ENCODE measurements around the gene POLA1.

Gene POLA1

DNA sequence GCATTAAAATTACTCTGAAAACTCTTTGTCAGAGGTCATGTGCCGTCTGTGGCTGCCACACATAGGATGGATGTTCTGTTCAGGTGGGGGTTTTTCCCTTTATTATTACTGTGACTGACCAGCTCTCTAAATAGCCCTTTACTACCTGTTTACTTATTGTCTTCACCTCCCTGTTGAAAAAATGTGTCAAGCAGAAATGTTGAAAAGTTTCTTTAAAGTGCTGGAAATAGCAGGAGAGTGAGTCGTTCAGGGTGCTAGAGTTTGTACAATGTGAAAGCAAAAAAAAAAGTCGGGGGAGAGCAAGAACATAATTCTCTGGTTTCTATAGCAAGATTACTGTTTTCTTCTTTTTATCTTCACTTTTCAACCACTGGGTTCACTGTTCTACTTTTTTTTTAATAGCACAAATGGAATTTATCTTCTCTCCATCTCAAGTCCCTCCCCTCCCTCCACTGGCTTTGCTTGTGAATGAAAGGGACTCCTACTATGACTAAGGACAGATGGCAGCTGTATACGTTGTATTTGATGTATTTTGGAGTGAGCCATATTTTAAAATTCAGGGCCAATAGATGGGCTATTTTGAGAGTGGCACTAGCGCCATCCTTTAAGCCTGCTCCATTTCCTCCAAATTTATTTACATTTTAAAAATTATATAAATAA is 288.7 kb downstream of the POLA1 start:
- DNase-seq (ENCODE audit: low read depth in 2 of 2), result no peak

DNA sequence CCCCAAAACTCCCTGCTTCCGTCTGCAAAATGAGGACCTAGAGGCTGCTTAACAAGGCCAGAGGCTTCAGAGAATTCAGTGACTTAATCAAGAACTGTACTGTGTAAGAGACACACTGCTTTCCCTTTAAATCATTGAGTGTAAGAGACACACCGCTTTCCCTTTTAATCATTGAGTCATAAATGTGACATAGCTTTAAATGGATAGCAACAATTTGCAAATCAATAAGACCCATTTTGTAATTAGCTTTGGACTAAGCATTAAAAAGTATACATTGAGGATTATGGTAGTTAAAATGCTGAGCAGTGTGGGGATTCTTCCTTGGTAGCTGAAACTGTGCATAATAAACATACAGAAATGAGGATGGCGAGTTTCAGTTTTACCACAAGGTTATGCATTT is 290.2 kb downstream of the POLA1 start:
- no peak for DNase-seq (ENCODE audit: low read depth in 2 of 2)

DNA sequence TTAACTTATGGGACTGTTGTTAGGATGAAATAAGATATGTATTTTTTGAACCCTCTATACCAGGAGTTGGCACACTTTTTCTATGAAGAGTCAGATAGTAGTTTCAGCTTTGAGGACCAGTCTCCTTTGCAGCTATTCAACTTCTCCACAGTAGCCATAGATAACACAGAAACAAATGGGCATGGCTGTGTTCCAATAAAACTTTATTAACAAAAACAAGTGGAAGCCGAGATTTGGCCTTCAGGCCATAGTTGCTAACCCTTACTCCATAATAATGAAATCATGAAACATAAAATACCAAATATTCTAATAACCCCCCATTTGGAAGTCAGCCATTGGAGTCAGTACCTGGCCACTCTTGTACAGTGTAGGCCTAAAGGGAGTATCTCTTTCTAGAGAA is 291.4 kb downstream of the POLA1 start:
- no peak for DNase-seq (ENCODE audit: low read depth in 2 of 2)

DNA sequence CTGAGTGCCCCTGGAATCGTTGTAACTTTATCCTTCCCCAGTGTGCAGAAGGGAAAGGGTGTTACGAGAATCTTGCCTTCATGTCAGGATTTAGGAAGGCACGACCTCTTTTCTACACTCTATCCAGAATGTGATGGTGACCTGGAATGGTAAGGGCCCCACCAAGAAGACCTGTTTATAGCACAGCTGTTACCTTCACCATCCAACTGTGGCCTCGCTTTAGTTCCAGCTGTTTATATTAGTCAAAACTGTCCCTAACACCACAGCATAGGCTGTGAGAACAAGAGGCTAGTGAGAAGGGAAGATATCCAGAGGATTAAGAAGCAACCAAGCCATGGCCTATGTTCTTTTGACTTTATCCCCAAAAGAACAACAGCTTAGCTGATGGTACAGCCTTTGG is 294.0 kb downstream of the POLA1 start:
- DNase-seq (ENCODE audit: low read depth in 2 of 2), result no peak

DNA sequence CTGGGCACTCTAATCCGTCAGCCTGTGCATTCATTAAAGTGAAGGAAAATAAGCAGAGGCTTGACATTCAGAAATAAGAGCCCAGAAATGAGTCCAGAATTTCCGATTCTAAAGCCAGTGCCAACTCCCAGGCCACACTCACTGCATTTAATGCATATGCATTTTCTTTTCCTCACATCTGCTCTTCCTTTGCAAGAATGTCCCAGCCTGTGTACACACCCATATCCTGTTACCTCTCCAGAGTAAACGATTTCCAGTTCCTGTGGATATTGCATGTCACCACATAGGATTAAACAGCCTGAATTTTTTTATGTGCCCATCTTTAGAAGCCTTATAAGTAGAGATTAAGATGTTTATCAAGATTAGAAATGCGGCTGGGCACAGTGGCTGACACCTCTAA is 294.6 kb downstream of the POLA1 start:
- no peak for DNase-seq (ENCODE audit: low read depth in 2 of 2)

DNA sequence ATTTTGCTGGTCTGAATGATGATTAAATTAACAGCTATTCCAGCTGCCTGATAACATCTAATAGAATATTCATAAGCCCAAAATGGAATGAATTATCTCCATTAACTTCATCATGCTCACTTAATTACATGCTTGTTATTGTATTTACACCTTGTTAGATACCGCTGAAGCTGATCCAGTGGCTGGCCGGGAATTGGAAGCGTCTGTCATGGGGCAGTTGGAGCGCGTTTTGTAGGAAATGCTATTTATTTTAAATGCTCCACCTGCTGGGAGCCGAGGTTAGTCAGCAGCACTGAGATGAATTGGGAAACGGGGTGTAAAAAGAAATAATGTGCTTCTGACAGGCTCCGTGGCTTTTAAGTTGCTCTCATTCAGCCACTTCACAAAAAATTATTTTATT is 296.8 kb downstream of the POLA1 start:
- DNase-seq (ENCODE audit: low read depth in 2 of 2), result no peak

DNA sequence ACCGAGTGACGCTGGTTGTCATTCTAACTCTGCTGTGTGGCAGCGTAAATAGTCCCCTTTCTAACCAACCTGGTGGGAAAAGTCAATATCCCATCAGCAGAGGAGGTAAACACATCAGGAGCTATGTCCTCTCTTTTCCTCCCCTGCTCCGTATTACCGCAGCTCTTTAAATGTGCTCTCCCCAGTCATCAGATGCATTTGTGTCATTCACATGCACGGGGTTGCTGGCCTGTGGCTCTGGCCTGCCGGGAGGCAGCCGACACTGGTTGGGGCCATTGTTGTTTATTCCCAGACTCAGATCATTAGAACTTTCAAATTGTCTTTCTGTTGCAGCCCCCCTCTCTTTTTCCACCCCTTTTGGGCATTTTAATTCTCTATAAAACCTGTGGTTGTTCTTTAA is 300.2 kb downstream of the POLA1 start:
- DNase-seq (ENCODE audit: low read depth in 2 of 2), result no peak

DNA sequence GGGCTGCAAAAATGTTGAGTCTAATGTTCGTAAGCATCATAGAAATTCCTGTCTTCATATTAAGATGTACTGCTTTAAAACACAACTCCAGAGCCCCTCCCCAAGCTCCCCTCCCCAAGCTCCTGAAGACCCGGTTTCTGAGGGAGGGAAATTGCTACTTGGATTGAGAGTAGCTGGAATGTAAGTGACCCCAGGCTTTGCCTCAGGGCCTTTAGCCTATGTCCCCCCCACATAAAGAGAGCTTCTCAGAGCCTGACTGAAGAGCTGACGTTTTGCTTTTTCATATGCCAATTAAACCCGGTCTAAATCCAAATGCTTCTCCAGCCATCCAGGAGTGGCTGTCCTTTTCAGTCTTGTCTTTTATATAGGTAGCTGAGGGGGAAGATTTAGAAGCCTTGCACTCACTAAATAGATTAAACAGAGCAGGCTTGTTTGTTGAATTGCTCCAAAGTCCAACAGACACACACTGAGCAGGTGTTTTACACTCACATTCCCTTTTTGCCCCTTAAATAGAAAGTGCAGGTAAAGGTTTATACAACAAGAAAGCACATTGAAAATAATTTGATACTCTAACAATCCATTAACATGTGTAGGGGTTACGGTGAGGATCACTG is 302.5 kb downstream of the POLA1 start:
- DNase-seq (ENCODE audit: low read depth in 2 of 2), result no peak

DNA sequence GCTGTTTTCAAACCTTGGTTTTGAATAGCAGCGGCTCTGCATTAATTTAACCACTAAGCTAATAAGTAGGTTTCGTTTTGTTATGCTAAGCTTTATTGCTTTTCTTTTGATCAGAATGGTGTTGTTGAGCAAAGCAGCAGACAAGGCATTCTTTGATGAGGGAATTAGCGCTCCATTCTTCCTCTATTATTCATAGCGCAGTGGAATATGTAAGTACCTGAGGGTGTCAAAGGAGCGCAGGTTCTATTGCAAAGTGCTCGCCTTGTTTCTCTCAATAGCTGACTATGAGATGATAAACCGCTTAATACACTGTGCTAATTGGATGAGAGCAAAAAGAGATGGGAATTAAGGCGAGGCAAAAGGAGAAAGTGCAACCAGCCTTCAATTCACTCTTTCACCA is 305.8 kb downstream of the POLA1 start:
- no peak for DNase-seq (ENCODE audit: low read depth in 2 of 2)

DNA sequence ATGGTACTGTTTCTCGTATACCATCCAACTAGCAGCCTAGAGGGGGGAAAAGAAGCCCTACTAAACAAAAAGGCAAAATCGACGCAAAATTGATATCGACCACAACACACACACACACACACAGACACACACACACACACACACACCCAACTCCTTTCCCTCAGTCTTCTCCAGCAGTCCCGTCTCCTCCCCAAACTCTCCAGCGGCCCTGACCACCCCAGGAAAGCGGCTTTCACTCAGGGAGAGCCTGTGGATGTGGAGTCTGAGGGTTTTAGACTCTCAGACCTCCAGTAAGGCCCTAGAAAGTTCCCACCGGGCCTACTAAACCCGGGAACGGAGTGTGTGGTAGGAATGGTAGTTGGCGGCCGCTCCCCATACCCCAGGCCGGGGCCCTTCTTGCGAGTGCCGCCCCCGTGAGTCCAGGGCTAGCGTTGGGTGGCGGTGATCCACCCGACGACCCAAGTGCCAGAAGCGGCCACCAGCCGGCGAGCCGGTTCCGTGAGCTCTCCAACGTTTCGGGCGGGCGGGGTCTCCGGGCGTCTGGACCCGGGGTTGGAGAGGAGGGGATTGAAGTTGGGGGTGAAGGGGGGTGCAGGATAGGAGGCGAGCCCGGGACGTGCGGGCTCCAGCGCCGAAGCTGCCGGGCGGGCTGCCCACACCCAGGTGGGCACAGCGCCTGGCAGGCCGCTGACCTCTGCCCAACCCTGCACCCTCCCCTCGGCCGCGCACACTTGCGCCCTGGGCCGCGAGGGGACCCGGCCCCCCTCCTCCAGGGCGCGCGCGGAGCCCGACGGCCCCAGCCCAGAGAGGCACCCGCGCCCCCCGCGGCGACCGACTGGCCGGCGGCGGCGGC is 308.3 kb downstream of the POLA1 start:
- DNase-seq (ENCODE audit: low read depth in 2 of 2), result no peak

DNA sequence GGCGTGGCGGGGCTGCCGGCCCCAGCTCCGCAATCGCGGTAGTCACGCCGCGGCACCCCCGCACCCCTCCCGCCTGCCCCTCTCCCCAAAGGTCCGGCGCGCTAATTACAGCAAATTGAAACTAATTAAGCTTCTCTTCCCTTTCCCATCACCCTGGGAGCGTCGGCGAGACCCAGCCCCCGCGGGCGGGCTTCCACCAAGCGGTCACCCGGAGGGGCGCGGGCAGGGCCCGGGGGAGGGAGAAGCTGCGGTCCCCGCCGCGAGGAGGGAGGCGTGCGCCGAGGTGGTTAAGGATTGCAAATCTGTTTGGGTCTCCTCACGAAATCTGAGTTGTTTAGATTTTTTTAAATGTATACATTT is 308.9 kb downstream of the POLA1 start:
- no peak for DNase-seq (ENCODE audit: low read depth in 2 of 2)

DNA sequence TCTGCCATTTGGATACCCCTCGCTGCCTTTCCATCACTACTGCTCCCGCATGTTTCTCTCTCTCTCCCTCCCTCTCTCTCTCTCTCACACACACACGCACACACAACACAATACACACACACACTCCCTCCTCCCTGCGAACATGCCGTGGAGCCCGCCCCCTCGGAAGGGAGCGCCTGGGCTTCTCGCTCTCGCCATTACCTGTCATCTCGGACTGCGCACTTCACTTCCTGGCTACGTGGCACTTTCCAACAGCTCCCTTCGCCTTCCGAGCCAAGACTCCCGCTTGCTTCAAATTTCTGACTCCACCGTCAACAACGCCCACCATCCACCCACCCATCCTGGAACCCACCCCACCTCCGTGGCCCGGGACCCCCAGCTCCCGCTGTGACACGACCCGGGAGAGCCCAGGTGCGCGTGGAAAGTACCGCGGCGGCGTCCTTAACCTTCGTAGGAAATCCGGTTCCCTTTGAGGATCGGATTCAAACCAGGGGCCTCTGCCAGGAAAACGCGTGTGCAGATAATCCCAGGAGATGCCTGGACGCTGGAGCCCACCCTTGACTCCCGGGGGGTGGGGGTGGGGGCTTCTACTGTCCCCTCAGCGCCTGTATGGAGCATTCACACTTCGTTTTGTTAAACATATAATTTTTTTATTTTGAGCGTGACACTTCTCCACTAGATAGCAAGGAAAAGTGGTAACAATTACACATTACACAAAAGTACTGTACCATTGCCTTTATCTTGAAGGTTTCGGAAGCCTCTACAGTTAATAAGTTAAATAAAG is 309.5 kb downstream of the POLA1 start:
- DNase-seq (ENCODE audit: low read depth in 2 of 2), result no peak

DNA sequence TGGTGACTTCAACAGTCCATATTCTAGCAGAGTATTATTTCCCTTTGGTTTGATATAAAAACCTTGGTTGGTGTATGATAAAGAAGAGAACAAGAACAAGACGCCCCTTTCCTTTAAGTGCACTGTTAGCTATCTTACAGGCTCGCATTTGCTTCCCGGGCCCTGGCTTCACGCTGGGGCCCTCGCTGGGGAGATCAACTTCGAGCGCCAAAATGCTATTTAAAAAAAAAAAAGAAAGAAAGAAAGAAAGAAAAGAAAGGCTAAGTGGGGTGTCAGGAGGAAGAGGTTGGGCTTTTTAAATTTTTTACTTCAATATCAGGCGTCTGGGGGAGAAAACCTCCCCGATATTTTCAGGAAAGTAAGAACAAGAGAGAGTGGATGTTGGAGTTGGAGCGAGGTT is 310.3 kb downstream of the POLA1 start:
- no peak for DNase-seq (ENCODE audit: low read depth in 2 of 2)

DNA sequence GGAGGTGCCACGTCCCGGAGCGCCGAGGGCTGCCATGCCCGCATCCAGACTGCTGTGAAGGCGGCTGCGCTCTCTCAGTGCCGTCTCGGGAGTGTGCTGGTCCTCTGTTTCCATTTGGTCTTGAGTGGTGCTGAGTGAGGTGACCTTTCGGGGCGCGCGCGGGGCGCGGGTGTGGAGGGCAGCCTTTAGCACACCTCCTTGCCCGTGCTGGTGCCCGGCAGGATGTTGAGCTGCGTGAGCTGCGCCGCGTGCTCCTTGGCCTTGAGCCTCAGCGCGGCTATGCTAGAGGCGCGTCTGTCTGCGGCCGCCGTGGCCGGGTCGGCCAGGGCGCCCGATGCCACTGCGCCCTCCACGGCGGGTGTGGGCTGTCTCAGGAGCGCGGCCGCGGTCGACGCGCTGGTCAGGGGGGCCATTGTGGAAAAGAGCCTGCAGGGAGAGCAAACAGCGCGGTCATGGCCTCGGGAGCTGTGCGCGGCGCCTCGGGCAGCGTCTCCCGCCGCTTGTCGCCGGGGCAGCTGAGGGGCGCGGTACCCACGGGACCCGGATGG is 310.8 kb downstream of the POLA1 start:
- DNase-seq (ENCODE audit: low read depth in 2 of 2), result no peak

DNA sequence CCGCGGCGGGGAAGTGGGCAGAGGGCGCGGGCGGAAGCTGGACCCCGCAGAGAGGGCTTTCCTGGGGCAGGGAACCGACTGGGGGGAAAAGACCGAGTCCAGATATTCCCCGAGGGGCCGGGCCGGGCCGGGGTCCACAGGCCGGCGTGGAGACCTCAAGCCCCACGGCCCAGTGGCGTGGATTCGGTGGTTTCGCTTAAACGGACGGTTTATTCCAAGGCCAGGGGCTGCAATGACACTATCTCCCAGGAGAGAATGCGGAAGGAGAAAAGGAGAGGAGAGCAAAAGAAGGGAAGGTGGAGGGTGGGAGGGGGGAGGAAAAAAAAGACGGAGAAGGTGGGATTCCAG is 311.3 kb downstream of the POLA1 start:
- DNase-seq (ENCODE audit: low read depth in 2 of 2), result no peak

DNA sequence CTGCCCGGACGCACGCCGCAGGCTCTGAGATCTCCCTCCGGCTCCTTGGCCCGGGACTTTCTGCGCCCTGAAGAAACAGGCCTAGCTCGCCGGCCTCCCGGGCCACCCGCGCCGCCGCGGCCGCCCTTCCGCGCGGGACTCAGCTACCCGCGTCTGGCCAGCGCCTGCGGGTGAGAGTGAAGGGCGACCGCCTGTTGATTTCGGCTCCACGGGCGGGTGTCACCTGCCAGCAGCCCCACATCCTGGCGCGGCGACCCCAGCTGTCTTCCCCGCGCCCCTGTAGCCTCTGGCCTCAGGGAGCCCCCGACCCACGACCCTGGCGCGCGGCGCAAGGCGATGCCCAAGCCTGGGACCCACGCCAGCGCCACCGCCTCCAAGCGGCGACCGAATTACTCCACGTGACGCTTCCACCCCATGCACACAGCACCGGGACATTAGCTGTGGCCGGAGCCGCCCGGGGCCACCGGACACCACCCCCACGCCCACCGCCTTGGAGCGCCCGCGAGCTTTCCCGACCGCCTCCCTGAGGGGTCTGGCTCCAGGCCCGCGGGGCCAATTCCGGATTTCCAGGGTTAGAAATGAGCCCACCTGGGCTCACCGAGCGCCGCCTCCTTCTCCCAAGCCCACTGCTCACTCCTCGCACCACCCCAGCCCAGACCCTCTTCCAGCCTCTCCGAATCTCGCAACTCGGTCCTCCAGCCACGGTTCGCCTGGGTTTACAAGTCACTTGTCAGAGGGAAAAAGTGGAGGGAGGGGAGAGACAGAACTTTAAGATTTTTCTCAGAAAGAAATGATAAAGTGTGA is 311.9 kb downstream of the POLA1 start:
- no peak for DNase-seq (ENCODE audit: low read depth in 2 of 2)

DNA sequence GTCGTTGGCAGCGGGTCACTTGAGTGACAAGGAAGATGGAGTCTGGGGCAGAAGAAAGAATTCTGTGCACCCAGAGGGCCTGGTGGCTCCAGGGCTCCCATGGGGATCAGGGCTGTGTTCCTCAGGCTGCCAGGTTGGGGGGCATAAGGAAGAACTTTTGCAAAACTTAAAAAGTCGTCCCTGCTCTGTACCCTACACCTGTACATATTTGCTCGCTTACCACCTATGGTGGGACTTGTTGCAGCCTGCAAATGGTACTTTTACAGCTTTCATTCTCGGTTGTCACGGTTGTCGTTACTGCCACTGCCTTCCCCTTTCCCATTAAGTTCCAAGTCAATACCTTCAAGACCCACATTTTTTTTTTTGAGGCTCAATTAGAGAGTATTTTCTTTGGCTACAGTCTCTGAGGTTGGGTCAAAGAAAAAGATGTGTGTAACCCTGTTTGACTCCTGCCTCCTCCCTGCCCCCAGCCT is 312.9 kb downstream of the POLA1 start:
- DNase-seq (ENCODE audit: low read depth in 2 of 2), result no peak

DNA sequence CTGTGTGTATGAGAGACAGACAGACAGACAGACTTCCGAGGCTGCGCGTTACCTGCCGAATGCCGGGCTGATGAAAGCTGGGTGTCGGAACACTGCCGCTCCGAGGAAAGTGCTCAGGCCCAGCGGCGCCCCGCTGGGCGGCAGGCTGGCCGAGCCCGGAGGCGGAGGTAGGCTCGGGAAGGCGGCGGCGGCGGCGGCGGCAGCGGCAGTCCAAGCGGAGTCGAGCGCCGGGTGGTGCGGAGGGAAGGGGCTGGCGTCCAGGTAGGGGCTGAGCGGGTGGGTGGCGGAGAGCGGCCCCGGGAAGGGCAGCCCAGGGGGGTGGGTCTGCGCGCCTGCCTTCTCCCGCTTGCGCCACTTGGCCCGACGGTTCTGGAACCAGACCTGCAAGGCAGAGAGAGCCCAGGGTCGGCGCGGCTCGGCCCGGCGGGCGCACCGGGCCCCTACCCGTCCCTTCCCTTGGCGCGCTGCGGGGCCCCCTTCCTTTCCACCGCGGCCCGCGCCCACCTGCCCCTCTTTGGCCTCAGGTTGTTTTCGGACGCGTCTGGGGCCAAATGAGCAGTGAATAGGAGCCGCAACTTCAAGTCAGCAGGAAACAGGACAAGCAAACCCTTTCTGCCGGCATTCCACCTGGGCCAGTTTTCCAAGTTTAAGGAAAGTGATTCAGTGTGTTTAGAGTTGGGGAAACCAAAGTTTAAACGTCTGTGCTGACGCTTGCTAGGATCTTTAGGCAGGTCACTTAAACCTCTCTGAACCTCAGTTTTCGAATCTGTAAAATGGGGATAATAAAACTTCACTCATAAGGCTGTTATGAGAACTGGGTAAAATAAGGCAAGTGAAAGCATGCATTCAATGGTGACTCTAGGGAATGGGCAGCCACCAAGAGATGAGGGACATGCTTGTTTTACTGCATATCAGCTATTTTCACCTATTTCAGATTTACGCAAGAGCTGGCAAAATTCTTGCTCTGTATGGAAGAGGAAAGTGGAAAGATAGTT is 313.6 kb downstream of the POLA1 start:
- no peak for DNase-seq (ENCODE audit: low read depth in 2 of 2)

DNA sequence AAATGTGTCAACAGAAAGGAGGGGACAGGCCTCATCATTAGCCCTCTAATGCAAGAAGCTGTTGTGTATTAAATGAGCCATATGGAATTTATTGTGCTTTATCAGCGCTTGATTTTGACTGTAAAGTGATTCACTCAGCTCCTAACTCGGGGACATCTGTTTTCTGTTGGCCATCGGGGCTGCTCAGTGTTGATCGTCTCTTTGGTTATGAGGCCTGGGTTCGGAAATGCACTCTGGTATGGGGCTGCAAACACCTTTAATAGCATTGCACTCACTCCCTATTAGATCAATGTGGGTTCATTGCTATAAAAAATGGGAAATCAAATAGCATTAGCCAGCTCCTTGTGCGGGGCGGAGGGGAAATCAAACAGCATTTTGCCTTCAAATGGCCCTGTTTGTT is 315.7 kb downstream of the POLA1 start:
- DNase-seq (ENCODE audit: low read depth in 2 of 2), result no peak

All from stimulated activated CD4-positive, alpha-beta T cell treated with anti-CD3 and anti-CD28 coated beads, Interleukin-12 subunit alpha, Interleukin-12 subunit beta, amount 100 ng/mL, for 24 hours (primary cell).